NOMO-1 treated with dmso at 0.1 percent for 144 hours (cell line): ENCODE results near the gene TGM2.

Experiments
- DNase-seq: peaks from one replicate; lab custom pipeline; 2025; ENCODE audit not compliant: unreplicated experiment; lab: John Stamatoyannopoulos, UW

TGM2 gene

DNA sequence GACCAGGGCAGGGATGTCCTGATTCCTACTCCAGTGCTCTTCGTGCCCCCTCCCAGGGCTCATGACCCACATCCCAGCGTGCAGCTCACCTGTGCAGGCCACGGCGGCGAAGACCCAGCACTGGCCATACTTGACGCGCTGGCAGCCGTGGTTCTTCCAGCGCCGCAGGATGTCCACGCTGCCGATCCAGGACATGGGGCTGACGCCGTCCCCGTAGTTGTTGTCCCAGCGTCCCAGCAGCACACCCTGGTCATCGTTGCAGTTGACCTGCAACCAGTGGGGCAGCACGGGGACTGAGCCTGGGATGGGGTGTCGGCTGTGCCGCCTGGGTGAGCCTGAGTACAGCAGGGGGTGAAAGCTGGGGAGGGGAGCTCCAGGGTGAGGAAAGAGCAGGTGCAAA lies 18.4 kb downstream of the TGM2 start:
- no peak for DNase-seq

- DNase-seq = no peak
Measured at GRCh38 chr20:38146156-38146555, 18.9 kb downstream of the TGM2 start.

GRCh38 chr20:38145729-38146075 lies 19.4 kb downstream of the TGM2 start:
- no peak for DNase-seq

DNA sequence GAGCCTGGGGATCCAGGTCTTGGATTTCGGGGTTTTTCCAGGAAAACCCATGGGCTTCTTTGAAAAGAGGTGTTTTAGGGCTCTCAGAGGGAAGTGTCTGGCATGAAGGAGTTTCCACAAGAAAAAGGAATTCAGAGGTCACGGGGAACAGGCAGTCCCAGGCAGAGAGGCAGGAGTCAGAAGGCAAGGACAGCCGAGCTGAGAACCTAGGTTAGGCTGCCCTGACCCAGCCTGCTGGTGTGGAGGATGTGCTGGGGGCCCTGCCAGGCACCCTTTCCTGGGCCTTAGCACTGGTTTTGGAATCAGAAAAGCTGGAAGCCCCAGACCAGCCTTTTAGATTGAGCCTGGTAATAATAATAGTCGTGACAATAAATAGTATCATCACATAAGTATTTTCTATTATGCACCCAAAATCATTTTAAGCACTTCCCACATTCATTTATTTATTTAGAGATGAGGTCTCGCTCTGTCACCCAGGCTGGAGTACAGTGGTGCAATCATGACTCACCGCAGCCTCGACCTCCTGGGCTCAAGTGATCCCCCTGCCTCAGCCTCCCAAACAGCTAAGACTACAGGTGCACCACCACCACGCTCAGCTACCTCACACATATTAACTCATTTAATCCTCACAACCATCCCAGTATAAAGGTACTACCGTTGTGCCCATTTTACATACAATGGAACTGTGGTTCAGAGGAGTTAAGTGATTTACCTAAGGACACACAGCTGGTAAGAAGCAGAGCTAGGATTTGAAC lies 19.9 kb downstream of the TGM2 start:
- no peak for DNase-seq

GRCh38 chr20:38144598-38144973 lies 20.5 kb downstream of the TGM2 start:
- DNase-seq = no peak

- peak; percentile 24 for DNase-seq
Measured at GRCh38 chr20:38143646-38144554, 21.2 kb downstream of the TGM2 start.

DNA sequence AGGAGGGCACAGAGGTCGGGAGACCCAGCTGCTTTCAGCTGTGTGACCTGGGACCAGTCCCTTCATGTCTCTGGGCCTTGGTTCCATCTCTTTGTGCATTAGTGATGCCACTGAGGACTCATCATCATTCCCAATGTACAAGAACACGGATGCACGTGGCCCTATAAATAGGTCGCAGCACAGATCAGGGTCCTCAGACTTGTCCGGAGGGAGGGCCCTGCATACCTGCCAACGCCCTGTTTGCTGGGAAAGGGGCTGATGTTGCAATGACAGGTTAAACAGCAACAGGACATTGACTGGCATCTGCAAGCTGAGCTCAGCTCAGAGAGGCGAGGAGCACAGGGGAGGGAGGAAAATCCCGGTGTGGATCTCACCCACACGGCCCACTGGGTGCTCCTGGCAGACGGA lies 21.8 kb downstream of the TGM2 start:
- no peak for DNase-seq

- no peak for DNase-seq
Measured at GRCh38 chr20:38141889-38142494, 23.1 kb downstream of the TGM2 start.

GRCh38 chr20:38141204-38141888 lies 23.7 kb downstream of the TGM2 start:
- DNase-seq = no peak

GRCh38 chr20:38139977-38140753 lies 24.9 kb downstream of the TGM2 start:
- peak; percentile 16 for DNase-seq

- no peak for DNase-seq
Measured at GRCh38 chr20:38139156-38139912, 25.7 kb downstream of the TGM2 start.

DNA sequence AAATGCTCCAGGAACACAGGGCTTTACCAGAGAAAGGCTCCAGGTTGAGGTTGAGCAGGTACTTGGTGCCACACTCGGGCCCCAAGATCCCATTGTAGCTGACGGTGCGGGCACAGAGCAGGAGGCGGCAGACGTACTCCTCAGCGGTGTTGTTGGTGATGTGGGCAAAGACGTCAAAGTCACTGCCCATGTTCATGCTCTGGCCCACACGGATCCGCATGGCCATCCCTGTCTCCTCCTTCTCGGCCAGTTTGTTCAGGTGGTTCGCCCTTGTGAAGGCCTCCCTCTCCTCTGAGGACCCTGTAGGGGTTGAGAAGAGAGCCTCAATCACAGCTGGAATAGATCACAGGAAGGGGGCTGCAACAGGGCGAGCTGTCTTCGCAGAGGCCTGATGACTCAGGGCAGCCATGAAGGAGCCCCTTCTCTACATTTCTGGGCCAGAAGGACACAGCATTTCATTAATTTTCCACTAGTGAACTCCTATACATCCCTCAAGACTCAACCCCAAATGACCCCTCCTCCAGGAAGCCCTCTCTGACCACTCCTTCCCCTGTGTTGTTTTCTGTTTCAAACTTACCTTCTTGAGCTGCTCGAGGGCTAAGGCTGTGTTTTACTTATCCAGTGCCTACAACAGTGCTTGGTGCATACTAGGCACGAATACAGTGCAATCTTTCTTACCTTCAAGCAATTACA lies 26.8 kb downstream of the TGM2 start:
- no peak for DNase-seq

GRCh38 chr20:38137441-38138037 lies 27.5 kb downstream of the TGM2 start:
- no peak for DNase-seq

GRCh38 chr20:38136421-38137245 lies 28.4 kb downstream of the TGM2 start:
- no peak for DNase-seq

GRCh38 chr20:38135651-38136420 lies 29.2 kb downstream of the TGM2 start:
- no peak for DNase-seq

GRCh38 chr20:38135271-38135650 lies 29.8 kb downstream of the TGM2 start:
- no peak for DNase-seq
